ENCODE data around the gene TMC6. TPM values are rescaled to one million over a fixed set of nuclear protein-coding genes. Genes with fewer than 3 reads are reported as not detected.
"Not testable (repeated sequence)": the region's sequence is repeated elsewhere in the genome, so short reads cannot be mapped to it uniquely, and the experiment has no call there.

The TMC6 gene
- total RNA-seq, 1 experiment from 2014 or later: 34.5 TPM

DNA sequence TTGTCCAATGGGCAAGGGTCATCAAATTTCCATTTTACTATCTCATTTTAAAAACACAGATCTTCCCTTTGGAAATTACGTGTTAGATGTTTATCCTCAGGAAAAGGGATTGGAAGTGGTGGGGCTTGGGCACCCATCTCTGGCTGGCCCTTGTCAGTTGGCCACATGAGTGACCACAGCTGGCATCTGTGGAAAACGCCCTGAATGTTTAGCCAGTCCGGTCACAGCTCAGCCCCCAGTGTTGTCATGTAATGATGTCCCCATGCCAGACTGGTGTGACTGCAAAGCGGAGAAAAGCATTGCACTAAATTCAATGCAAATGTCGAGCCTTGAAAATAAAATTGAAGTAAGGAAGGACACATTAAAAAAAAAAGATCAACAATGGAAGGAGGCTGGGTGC is 53.0 kb downstream of the TMC6 start:
- DNase-seq (ENCODE audit: low spot score): no peak

DNA sequence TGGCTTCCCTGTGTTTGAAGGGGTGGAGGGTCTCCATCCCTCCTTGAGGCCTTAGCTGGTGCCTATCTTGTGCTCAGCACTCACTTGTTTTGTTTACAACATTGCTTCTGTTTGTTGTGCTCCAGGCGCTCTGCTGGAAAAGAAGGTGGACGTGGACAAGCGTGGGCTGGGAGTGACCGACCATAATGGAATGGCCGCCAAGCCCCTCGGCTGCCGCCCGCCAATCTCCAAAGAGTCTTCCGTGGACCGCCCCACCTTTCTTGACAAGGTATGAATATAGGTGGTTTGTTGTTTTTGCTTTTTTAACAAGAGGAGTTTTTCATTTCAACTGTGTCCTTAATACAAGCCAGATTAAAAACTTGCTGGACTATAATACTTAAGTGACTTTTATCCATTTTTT is 53.5 kb downstream of the TMC6 start:
- DNase-seq (ENCODE audit: low spot score): no peak

DNA sequence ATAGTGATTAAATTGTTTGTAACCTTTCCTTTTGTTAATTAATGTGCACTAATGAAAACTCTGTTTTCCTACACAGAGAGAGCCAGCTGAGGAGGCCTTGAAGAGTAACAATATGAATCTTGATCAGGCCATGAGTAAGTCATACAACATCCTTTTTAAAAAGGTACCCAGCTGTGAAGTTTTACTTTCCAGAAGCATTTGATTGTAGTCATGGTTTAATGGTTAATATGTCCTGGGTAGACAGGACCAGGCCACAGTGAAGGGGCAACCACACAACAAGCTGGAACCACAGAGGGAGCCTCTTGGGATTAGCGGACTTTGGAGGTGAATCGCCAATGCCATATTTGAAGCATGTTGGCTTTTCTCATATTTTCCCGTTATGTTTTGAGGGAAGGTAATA is 55.6 kb downstream of the TMC6 start:
- no peak for DNase-seq (ENCODE audit: low spot score)

DNA sequence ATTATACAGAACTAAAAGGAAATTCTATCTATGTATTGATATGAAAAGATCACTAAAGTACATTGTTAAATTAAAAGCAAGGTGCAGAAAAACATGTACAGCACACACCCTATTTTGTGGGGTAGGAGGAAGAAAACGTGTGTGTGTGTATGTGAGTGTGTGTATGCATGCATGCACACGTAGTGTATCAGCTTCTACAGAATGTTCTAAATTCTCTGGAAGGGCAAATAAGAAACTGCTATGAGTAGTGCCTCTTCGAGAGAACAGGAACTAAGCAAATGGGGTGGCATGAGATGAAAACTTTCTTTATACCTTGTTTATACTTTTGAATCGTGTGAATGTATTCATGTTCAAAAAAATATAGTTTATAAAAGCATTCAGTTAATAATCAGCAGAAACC is 58.9 kb downstream of the TMC6 start:
- no peak for DNase-seq (ENCODE audit: low spot score)

DNA sequence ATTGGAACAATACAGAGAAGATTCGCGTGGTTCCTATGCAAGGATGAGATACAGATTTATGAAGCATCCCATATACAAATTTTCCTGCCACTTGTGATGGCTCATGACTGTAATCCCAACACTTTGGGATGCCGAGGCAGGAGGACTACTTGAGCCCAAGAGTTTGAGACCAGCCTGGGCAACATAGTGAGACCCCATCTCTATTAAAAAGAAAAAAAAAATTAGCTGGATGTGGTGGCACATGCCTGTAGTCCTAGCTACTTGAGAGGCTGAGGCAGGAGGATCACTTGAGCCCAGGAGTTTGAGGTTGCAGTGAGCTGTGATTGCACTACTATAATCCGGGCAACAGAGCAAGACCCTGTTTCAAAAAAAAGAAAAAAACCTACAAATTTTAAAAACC is 61.6 kb downstream of the TMC6 start:
- not testable (repeated sequence) for DNase-seq (ENCODE audit: low spot score)

DNA sequence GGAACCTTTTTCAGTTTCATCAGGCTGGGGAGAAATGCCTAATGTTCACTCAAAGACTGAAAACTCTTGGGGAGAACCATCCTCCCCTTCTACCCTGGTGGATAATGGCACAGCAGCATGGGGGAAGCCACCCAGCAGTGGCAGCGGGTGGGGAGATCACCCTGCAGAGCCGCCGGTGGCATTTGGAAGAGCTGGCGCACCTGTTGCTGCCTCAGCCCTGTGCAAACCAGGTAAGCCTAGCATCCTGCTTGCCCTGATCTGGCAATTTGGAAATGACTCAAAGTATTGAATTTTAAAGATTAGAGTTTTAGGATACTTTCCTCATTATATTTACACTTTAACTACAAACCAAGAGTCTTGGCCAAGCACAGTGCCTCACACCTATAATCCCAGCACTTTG is 63.8 kb downstream of the TMC6 start:
- no peak for DNase-seq (ENCODE audit: low spot score)

DNA sequence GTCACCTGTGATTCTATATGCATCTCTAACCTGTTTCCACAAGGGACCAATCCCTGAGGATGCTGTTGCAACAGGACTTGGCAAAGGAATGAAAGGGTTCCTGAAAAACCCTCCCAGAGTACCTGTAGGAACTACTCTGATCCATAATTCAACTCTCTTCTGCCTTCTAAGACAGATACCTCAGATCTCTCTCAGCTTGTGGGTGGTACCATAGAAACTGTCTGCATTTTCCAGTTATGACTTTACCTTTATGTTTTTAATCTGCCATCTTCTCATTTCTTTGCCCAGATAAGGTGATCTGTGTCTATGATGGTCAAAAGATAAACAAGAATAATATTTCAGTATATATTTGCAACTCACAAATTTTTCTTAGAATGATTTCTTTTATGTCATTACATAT is 65.1 kb downstream of the TMC6 start:
- no peak for DNase-seq (ENCODE audit: low spot score)

DNA sequence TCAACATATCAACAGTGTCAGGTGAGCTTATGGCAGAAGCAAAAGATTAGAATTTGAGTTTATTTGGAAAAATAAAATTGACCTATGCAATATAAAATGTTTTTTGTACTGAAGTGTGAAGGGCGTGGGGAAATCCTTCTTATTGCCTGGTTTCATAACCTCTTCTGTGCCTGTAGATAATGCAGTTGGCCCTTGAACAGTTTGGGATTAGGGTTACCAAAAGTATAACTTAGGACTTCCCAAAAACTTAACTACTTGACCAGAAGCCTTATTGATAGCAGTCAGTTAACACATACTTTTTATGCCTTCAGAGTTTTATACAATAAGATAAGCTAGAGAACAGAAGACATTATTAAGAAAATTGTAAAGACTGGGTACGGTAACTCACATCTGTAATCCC is 66.0 kb downstream of the TMC6 start:
- no peak for DNase-seq (ENCODE audit: low spot score)

Other genes starting within 250 kb of the TMC6 start
- gene TNRC6C, start 170.1 kb downstream of the TMC6 start, total RNA-seq (2014; rRNA removed; shearing (Covaris generic)): 2.5 and 3.2 TPM in 2 replicates
- gene TMC8, start 2.0 kb upstream of the TMC6 start, total RNA-seq (2014; rRNA removed; shearing (Covaris generic)): 0.02 and 0.05 TPM in 2 replicates
- not detected in 2 replicates for gene C17orf99, start 17.6 kb upstream of the TMC6 start, total RNA-seq (2014; rRNA removed; shearing (Covaris generic))
- 60.3 and 70.8 TPM in 2 replicates for gene SYNGR2, start 39.8 kb upstream of the TMC6 start, total RNA-seq (2014; rRNA removed; shearing (Covaris generic))
- gene TK1, start 58.3 kb upstream of the TMC6 start, total RNA-seq (2014; rRNA removed; shearing (Covaris generic)): 152 and 239 TPM in 2 replicates
- gene AFMID, start 58.6 kb upstream of the TMC6 start, total RNA-seq (2014; rRNA removed; shearing (Covaris generic)): 15.6 and 18.4 TPM in 2 replicates
- gene BIRC5, start 85.5 kb upstream of the TMC6 start, total RNA-seq (2014; rRNA removed; shearing (Covaris generic)): 174 and 237 TPM in 2 replicates
- gene TMEM235, start 102.9 kb upstream of the TMC6 start, total RNA-seq (2014; rRNA removed; shearing (Covaris generic)): not detected in 2 replicates
- 51.0 and 60.2 TPM in 2 replicates for gene SOCS3, start 231.3 kb upstream of the TMC6 start, total RNA-seq (2014; rRNA removed; shearing (Covaris generic))
- 25.6 and 40.1 TPM in 2 replicates for gene PGS1, start 249.9 kb upstream of the TMC6 start, total RNA-seq (2014; rRNA removed; shearing (Covaris generic))